GM19372 (cell line): ENCODE measurements around the gene ADSS2.
A peak's percentile ranks its signal among the peaks of the same experiment; 100 is the strongest.
"Not testable (repeated sequence)": the region's sequence is repeated elsewhere in the genome, so short reads cannot be mapped to it uniquely, and the experiment has no call there.

ENCODE experiments used
- ATAC-seq: cut with Tn5 transposase; IDR thresholded peaks from one replicate; pipeline ENCODE4 v1.9.1; 2021; ENCODE audit warnings: mild to moderate bottlenecking, low read depth, moderate library complexity; ENCODE audit not compliant: unreplicated experiment

The ADSS2 gene

DNA sequence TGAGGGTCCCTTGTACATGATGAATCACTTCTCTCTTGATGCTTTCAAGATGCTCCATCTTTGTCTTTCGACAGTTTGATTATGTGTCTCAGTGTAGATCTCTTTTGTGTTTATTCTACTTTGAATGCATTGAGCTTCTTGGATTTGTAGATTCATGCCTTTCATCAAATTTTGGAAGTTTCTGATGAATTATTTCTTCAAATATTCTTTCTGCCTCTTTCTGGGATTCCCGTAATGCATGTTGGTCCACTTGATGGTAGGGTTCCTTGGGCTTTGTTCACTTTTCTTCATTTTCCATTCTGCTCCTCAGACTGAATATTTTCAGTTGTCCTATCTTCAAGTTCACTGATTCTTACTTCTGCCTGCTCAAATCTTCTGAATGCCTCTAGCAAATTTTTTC lies 50.7 kb downstream of the ADSS2 start:
- no peak for ATAC-seq

DNA sequence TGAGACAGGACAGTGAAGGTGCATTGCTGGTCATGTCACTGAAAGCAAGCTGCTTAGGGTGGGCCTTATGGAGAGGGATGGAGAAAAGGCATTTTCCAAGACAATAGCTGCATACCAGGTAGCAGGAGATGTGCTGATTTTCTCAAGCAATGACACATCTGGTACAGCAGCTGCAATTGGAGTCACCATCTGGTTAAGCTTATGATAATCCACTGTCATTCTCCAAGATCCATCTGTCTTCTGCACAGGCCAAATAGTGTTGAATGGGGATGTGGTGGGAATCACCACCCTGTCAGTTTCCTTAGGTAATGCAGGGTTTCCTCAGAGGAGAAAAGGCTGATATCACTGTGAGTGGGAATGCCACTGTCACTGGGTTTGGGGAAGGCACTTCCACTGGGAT lies 54.6 kb downstream of the ADSS2 start:
- no peak for ATAC-seq

DNA sequence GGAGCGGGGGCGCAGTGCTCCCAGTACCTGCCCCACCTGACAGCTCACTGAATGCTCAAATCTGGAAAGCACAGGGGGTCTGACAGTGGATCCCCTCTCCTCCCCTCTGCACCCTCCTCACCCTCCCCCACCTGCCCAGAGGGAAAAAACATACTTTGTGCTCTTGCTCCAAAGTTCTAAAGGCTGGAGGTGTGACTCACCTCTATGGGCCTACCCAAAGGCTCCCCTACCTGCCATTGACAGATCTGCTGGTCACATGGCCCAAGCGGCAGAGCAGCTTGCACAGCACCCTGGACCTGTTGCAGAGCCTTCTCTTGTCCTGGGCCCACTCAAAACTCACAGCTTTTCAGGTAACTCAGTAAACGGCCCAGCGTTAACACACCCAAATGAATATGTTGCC lies 55.7 kb downstream of the ADSS2 start:
- ATAC-seq: no peak

DNA sequence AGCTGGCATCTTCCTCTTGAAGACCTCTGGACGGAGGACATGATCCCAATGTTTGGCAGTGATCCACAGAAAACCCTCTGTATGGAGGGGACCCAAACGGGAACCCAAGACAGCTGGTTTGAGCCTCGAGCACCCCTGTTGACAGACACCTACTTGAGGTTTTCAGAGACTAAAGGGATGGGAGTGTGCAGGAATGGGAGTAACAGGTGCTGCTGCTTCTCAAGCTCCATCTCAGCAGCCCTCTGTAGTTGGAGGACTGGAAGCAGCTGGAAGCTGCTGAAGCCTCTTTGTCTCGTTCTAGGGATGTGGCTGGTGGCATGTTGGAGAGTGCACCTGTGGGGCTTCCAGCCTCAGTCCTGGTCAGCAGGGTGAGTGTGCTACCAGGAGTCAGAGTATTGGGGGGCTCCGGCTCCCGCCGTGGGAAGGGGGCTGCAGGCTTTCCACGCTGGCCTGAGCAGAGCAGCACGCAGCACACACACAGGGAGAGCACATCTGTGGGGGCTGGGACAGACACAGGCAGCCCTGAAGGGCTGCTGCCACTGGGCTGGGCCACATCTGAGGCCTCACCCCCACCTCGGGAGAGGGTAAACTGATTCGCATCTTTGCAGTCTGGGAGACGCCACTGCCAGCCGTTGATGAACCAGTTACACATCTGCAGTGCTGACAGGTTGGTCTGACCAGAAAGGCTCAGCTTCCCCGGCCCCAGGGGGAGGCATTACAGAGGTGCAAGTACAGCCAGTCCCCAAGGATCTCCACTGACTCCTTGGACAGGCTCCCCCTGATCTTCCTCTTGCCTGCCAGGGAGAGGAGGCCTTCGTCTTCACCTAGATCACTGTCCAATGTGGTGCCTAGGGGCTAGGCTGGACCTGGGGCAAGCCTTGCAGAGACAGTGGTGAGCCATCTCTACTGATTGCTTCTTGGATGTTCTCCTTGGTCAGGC lies 56.6 kb downstream of the ADSS2 start:
- no peak for ATAC-seq

DNA sequence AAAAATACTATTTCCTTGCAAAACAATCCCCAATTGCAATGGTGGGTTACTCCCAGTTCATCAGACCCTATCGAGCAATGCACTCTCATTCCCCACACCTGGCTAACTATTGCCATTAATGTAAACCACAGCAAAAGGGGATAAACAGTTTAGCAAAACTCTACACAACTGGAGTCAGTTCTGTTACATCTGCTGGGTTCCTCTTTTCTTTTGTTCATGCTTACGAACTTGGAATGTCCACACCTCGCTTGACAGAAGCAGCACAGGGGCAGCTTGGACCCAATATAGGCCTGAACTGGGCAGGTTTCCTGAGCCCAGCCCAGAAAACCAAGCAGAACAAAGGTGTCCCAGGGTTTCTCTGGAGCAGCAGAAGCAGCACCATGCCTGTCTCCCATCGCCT lies 57.4 kb downstream of the ADSS2 start:
- no peak for ATAC-seq

DNA sequence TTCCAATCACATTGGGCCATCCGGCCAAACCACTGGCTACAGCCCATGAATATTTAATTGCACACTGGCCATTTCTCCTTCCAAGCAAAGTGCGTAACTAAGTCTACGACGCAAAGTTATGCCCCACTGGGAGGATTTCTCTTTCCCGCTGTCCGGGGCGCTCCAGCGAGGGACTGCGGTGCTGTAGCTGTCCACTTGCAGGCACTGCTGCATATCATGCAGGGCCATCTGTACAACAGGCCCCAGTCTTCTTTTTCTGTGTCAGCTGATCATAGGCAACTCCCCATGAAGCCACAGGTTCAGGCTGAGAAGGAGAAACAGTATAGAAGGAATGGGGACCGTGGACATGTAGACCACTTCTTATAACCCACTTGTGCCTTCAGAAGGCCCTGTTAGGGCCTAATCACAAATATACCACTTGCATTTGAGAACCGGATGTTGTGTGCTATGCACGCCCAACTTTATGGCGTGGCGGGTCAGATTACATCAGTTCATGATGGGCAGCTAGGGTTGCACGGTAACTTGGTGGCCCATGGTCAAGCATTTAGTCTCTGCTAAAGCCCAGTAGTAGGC lies 58.0 kb downstream of the ADSS2 start:
- no peak for ATAC-seq

DNA sequence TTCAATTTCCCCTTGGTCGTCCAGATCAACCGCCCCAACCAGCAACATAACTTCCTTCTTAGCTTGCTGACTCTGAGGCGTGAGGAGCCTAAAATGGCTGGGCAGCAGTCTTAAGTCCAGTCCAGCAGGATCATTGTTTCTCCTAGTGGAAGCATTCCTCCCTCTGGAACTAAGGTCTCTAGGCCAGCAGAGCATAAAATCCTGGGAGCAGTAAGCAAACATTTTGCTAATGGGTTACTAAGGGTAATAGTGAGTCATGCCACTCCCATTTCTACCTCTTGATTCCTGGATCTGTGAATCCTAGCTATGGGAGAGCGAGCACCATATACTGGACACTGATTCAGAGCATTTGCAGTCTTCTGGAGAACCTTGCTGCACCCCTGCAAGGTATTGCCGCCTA lies 59.9 kb downstream of the ADSS2 start:
- no peak for ATAC-seq

DNA sequence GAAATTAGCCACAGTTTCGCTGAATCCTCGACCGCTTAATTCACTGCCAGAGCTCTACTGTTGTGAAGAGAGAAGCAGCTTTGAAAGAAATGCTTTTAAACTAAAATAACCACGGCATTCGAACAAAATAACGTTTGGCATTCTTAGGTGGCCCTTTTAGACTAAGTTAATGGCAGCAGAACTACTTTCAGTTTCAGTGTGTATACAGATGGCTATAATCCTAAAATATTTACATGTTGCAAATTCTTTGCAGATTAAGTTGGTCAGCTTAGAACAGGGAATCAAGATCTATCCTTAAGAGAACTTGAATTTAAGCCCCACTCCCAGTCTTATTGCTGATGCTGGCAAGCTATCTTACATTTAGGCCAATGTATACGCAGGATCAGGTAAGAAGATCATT lies 62.7 kb downstream of the ADSS2 start:
- ATAC-seq: no peak

DNA sequence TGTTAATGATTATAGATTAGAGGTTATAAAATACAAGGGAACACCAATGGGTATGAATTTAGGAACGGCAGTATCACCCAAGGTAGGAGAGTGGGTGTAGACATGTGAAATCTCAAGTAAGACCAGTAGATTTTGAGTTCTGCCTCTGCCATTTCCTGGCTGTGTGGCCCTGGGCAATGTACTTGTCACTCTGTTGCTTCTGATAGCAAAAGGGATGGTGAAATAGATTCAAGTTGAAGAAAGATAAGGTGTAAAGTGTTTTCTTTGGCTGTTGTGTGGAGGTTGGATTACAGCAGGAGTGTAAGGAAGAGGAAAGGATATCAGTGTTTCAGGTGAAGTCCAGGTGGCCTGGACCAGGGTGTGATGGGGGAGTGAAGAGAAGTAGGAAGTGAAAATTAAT lies 64.3 kb downstream of the ADSS2 start:
- ATAC-seq: no peak

DNA sequence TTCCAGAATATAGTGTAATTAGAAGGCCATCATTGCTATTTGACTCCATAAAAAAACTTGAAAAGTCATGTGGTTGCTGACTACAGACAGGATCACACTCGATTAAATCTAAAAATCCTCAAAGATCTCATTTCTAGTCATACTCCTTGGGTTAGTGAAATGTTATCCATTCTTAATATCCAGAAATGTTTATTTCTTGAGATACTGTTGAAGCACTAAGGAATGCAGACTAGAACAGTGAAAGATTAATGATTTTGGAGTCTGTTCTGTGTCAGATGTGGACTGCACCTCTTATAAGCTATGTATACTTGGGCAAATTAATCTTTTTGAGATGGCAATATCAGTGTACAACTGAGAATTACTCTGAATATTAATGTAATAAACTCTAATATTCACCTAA lies 65.1 kb downstream of the ADSS2 start:
- ATAC-seq: no peak

DNA sequence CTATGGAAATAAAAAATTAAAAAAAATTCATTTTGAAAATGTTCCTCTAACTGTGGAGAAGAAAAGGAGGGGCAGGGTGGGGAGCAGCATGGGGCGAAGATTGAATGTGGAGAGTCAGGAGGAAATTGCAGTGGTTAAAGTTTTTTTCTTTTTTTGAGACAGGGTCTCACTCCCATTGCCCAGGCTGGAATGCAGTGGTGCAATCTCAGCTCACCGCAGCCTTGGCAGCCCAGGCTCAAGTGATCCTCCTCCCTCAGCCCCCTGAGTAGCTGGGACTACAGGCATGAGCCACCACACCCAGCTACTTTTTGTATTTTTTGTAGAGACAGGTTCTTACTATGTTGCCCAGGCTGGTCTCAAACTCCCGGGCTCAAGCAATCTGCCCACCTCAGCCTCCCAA lies 67.6 kb downstream of the ADSS2 start:
- ATAC-seq: no peak

DNA sequence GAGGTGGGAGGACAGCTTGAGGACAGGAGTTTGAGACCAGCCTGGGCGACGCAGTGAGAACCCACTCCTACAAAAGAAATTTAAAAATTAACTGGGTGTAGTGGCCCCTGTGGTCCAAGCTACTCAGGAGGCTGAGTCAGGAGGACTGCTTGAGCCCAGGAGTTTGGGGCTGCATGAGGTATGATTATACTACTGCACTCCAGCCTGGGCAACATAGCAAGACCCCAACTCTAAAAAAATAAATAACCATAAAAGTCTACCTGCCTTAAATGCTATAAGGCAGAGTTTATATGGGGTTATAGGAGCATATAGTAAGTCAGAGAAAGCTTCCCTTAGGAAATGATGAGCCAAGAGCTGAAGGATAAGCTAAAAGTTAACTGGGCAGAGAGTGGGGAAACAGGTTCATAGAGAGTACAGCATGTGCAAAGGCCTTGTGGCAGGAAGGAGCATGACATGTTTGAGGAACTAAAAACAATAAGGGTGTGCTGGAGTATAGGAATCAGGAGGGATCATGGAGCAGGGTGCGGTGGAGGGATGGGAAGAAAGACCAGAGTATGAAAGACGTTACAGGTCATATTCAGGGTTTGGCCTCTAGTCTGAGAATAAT lies 68.3 kb downstream of the ADSS2 start:
- ATAC-seq: no peak

DNA sequence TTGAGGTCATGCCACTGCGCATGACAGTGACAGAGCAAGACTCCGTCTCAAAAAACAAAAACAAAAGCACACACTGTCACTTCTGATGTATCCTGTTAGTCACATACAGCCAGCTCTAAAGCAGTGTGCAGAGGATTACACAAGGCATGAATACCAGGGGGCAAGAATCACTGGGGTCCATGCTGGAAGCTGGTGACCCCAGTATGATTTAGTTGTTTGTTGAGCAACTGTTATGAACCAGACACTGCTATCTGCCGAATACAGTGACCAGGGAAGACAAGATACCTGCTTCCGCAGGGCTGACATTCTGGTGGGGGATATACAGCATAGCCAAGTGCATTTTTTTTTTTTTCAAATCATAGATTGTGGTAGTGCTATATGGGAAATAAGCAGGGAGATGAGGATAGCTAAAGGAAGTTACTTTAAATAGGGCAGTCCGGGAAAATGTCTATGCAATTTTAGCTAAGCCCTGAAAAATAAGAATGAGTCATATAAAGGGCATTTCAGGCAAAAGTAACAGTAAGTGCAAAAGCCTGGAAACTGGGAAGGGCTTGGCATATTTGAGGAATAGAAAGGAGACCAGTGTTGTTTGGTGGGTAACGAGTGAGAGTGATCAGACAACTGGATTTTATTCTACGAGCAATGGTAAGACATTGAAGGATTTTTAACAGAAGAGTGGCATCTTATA lies 69.7 kb downstream of the ADSS2 start:
- no peak for ATAC-seq

DNA sequence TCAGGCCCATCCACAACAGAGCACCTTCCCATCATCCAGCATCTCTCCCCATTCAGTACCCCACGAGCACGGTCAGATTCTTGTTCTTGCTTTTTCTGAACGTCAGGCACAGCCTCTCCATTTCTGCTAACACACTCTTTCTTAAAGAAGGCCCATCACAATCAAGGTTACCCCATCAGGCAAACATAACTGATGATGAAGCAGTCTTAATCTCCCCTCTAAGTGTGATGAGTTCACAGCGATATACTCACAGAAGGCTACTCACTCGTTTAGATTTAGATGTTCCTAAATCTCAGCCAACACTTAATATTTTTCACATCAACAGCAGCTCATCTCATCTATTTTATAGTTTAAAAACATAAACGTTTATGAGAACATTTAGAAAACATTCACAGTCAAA lies 75.6 kb downstream of the ADSS2 start:
- no peak for ATAC-seq

DNA sequence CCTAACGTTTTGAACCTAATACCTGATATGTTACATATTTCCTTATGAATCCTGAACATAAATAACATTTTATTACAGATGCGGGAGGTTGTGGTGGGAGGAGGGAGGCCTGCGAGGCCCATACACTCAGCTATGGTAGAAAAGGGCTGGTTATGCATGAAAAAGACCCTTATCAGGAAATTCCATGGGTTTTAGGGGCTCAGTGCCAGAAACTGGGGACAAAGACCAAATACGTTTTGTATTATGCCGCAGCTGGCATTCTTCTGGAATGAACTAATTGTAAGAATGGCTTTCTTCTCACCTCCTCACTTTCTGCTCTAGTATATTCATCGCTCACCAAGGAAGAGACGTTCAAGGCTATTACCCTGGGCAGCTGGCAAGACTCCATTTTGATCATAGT lies 76.7 kb downstream of the ADSS2 start:
- ATAC-seq: no peak

DNA sequence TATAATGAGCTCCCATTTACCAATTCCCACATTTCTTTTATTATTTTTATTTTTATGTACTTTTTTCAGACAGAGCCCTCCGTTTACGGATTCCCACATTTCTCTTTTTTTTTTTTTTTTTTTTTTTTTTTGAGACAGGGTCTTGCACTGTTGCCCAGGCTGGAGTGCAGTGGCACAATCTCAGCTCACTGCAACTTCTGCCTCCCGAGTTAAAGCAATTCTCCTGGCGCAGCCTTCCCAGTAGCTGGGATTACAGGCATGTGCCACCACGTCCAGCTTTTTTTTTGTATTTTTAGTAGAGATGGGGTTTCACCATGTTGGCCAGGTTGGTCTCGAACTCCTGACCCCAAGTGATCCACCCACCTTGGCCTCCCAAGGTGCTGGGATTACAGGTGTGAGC lies 77.2 kb downstream of the ADSS2 start:
- not testable (repeated sequence) for ATAC-seq

DNA sequence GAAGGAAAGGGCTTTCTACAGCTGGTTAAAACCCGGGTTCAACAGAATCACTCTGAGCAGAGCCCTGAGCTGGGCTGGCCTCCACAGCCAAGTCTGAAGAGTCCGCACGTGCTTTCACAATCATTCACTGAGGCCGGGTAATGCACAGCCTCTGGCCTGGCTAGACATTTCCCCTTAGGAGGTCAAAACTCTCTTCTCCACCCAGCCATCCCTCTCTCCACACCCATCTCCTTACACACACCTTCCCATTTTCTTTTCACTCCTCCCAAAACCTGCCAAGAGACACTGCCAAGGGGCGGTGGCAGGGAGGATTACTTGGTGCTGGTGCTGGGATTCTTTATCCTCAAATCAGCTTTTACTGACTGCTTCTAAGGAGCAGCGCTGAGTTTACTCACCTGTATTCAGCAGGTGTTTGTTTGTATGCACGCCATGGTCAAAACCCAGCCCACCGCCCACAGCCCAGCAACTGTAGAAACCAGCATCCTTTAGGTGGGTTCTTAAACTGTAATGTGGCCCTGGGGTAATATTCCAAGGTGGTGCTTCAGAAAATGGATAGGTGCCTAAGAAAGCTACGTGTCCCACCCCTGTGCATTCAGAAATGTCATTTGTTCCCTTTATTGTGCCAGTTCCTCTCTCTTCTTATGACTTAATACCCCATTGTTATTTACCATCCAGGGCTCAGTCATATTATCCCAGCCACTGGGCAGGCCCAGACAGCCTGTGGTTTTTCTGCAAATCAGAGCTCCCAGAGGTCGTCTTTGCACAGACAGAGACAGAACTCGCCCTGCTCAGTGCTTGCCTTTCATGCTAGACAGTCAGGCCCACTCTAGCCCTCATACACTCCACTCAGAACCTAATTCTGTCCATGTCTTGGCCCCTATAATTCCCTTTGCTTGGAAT lies 80.2 kb downstream of the ADSS2 start:
- peak; percentile 67 for ATAC-seq

DNA sequence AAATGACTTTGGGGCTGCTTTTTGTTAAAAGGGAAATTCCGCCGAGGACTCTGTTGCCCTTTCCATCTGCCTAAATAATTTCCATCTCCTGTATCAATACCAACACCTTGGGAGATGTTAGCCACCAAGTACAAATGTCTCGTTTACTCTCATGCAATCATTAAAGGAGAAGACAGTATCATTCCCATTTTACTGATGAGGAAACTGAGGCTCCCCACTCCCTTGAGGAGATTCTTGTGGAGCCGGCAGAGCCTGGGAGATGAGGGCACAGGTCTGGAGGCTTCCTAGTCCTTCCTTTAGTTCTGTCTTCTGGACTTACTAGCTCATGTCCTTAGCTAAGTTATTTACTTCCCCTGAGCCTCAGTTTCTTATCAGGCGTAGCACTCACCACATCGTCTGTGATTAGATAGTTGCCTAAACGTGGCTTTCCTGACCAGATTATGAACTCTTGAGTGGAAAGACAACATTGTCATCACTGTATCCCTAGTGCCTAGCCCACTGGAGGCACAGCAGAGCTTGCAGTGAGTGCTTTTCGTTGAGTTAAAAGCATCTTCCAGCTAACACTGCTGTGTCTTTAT lies 81.6 kb downstream of the ADSS2 start:
- ATAC-seq: no peak

DNA sequence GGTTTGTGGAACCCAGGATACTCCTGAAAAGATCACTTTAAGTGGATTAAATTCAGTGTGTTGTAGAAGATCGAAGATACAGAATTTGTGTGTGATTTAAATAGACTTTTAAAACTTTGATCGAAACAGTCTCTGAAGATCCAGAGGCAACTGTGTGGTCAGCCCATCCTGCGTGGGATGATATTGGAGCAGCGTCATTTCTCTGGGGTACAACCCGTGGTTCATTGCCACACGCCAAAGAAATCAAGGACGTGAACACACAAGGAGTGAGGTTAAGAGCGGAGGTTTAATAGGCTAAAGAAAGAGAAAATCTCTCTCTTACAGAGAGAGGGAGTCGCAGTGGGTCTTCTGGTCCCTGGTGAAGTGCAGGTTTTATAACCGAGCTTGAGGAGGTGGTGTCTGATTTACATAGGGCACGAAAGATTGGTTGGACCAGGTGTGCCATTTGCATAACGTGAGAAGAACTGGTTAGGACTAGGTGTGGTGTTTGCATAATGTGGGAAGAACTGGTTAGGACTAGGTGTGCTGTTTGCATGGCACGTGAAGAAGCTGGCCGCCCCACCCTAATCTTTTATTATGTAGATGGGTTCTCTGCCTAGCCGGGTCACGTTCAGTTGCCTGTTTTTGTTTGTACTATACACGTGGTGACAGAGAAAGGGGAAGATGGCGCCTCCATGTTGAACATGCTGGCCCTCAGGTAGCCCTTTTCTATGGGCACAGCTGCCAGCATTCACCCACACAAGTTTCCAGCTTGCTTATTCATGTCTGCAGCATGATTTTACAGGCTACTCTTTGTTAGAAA lies 82.3 kb downstream of the ADSS2 start:
- no peak for ATAC-seq
